Karpas-422 (cell line): Measurements from ENCODE around the gene RDH14. TPM values are rescaled to one million over a fixed set of nuclear protein-coding genes. Genes with fewer than 3 reads are reported as not detected.
A peak's percentile ranks its signal among the peaks of the same experiment; 100 is the strongest.

ENCODE experiments used
- DNase-seq: peaks from one replicate; pipeline ENCODE4 v3.0.0-alpha.2; 2015
- H2AFZ ChIP-seq: fragments of 200-600 bp; sonication (generic); 2 replicates; pipeline ENCODE4 v1.6.1; 2014; ENCODE audit warnings: antibody characterized with exemption, low read length, mixed read lengths
- H3K27ac ChIP-seq: fragments of 200-600 bp; sonication (generic); 2 replicates; pipeline ENCODE4 v1.5.1; 2014; ENCODE audit warnings: mild to moderate bottlenecking, low read length, moderate library complexity
- H3K27me3 ChIP-seq: fragments of 200-600 bp; sonication (generic); 2 replicates; pipeline ENCODE4 v1.6.1; 2014; ENCODE audit warnings: low read length, mixed read lengths
- H3K36me3 ChIP-seq: fragments of 200-600 bp; sonication (generic); 2 replicates; pipeline ENCODE4 v1.6.1; 2014; ENCODE audit warnings: low read length, mixed read lengths; ENCODE audit not compliant: insufficient read depth
- H3K4me1 ChIP-seq: fragments of 200-600 bp; sonication (generic); 2 replicates; pipeline ENCODE4 v1.6.1; 2014; ENCODE audit warnings: mild to moderate bottlenecking, low read length, mixed read lengths
- H3K4me2 ChIP-seq: fragments of 200-600 bp; sonication (generic); 2 replicates; pipeline ENCODE4 v1.6.1; 2014; ENCODE audit warnings: low read length, low read depth, mild to moderate bottlenecking; ENCODE audit not compliant: poor library complexity, severe bottlenecking
- H3K4me3 ChIP-seq: fragments of 200-600 bp; sonication (generic); 2 replicates; pipeline ENCODE4 v1.5.1; 2014; ENCODE audit warnings: mild to moderate bottlenecking, antibody characterized with exemption, low read length, mixed read lengths
- H3K79me2 ChIP-seq: fragments of 200-600 bp; sonication (generic); 2 replicates; pipeline ENCODE4 v1.6.1; 2014; ENCODE audit warnings: mild to moderate bottlenecking, low read length, mixed read lengths
- H3K9ac ChIP-seq: fragments of 200-600 bp; sonication (generic); 2 replicates; pipeline ENCODE4 v1.6.0; 2014; ENCODE audit warnings: low read length
- H3K9me2 ChIP-seq: fragments of 200-600 bp; sonication (generic), shearing (Covaris generic); replicated peaks from 2 replicates; pipeline ENCODE4 v1.6.0; 2014; ENCODE audit warnings: mild to moderate bottlenecking, low read length, moderate library complexity; ENCODE audit not compliant: insufficient read depth
- H3K9me3 ChIP-seq: fragments of 300-700, 200-600 bp; sonication (generic); 2 replicates; pipeline ENCODE4 v1.6.1; 2014; ENCODE audit warnings: low read length, mixed read lengths
- H4K20me1 ChIP-seq: fragments of 200-600 bp; sonication (generic); 2 replicates; pipeline ENCODE4 v1.6.1; 2014; ENCODE audit warnings: mild to moderate bottlenecking, antibody characterized with exemption, low read length, low read depth; ENCODE audit not compliant: insufficient read depth
- total RNA-seq: library from RNA; depleted of rRNA; stranded (reverse); fragments of >200 nt; shearing (Covaris generic); gene quantifications from 2 replicates; pipeline ENCODE4 v1.2.3, GENCODE V29; 2014; ENCODE audit warnings: low replicate concordance; rRNA removed

RDH14 gene
- 25.6 and 30.8 TPM in 2 replicates for total RNA-seq

DNA sequence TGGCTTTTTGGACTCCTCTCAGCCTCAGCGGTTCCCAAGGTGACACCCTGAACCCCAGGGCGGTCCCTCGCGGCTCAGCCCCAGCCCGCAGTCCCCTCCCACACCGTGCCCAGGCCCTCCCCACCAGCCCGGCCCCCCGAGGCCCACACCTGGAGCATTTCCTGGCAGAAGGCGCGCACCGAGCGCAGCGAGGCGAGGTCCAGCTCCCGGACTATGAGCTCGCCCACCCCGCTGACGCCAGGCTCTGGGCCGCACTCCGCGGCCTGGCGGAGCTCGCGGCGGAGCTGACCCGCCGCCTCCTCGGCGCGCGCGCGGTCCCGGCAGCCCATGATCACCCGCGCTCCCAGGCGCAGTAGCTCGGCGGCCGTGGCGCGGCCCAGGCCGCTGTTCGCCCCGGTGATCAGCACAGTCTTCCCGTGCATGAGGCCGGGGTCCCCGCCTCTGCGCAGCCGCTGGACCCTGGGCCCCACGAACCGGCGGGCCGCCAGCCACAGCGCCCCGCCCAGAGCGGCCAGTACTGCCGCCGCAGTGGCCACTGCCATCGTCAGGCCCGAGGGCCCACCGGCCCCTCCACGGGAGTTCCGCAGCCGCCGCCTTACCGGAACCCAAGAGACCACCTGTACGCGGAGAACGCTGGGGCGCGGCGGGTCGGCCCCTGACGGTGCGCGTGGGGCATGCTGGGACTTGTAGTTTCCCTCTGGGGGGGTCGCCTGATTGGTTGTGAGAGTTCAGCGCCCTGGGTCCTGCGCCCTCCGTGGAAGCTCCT, at the start of gene RDH14:
TSS of gene RDH14 (minus strand) at position 623 of the 766 bp plus-strand sequence. CDS start at position 542, 81 bp downstream.
- H2AFZ ChIP-seq: peak within 1 kb of the TSS; percentile 83
- peak within 1 kb of the TSS; percentile 76 for H3K4me3 ChIP-seq
- peak; percentile 96 for DNase-seq
- H3K9me2 ChIP-seq: no peaks in the 10 kb centered on the region
- peak within 1 kb of the TSS; percentile 88 for H3K9ac ChIP-seq
- H3K27me3 ChIP-seq: no peaks in the 10 kb centered on the region
- H4K20me1 ChIP-seq: no peaks in the 10 kb centered on the region
- H3K36me3 ChIP-seq: peaks cover 7% of the 10 kb centered on the region; the same call in 1 of the 2 replicates
- peaks cover 5% of the 10 kb centered on the region for H3K9me3 ChIP-seq
- peaks cover 19% of the 10 kb centered on the region for H3K4me1 ChIP-seq
- peaks cover 26% of the 10 kb centered on the region for H3K79me2 ChIP-seq
- peak within 1 kb of the TSS; percentile 66 for H3K27ac ChIP-seq
- peak within 1 kb of the TSS; percentile 83 for H3K4me2 ChIP-seq

DNA sequence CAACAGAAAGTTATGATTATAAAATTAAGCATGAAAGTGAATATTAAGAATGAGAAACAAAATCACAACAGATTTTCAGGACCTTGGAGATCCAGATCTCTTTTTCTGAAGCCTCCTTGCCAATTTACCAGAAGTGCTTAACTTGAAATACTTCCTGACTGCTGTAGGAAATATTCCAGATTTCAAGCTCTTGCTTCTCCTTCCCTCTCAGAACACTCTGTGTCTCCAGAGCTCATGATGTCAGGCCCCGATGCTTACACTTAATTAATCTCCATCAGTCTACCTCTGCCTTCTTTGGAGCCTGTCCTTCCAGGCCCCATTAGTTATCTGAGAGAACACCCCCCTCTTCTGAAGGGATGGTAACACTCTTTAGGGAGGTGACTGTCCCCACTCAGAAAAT, 49.6 kb upstream of the RDH14 start:
- Histone ChIP-seq H3K27ac (no peak overlapping the region), H3K9me2 (no peaks in the 10 kb centered on the region), H3K9ac (no peak overlapping the region), H3K9me3 (no peaks in the 10 kb centered on the region), H3K4me3 (no peak overlapping the region), H3K79me2 (no peaks in the 10 kb centered on the region), H2AFZ (no peak overlapping the region), H3K4me2 (no peak overlapping the region), H4K20me1 (no peaks in the 10 kb centered on the region), H3K4me1 (no peaks in the 10 kb centered on the region), H3K27me3 (no peaks in the 10 kb centered on the region), H3K36me3 (no peaks in the 10 kb centered on the region)
- DNase-seq: no peak

DNA sequence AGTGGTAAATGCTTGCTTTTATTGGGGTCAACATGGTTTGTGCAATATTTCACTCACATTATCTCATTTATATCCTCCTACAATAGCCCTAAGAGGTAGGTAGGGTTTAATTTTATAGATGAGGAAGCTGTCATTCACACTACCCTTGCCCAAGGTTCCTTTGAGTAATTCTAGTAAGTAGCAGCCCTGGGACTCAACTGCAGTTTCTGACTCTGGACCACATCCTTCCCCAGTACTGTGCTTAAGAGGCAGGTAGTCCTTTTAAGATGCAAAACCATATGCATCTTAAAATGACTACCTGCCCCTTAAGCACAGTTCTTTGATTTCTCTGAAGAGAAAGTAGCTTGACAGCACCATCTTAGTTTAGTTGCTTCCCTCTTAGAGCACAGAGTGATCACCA, 44.7 kb upstream of the RDH14 start:
- no peak overlapping the region for H3K4me3 ChIP-seq
- no peaks in the 10 kb centered on the region for H3K79me2 ChIP-seq
- H3K27me3 ChIP-seq: no peaks in the 10 kb centered on the region
- H3K27ac ChIP-seq: no peak overlapping the region
- H3K4me1 ChIP-seq: peaks cover 6% of the 10 kb centered on the region
- H3K9me3 ChIP-seq: no peaks in the 10 kb centered on the region
- no peak overlapping the region for H3K4me2 ChIP-seq
- no peak for DNase-seq
- H3K9me2 ChIP-seq: no peaks in the 10 kb centered on the region
- no peaks in the 10 kb centered on the region for H4K20me1 ChIP-seq
- H2AFZ ChIP-seq: no peak overlapping the region
- no peak overlapping the region for H3K9ac ChIP-seq
- H3K36me3 ChIP-seq: no peaks in the 10 kb centered on the region

- Histone ChIP-seq H3K9me2 (no peaks in the 10 kb centered on the region), H2AFZ (no peak overlapping the region), H3K4me1 (peaks cover 12% of the 10 kb centered on the region), H3K9me3 (no peaks in the 10 kb centered on the region), H3K27ac (no peak overlapping the region), H3K9ac (no peak overlapping the region), H4K20me1 (no peaks in the 10 kb centered on the region), H3K4me3 (no peak overlapping the region), H3K36me3 (no peaks in the 10 kb centered on the region), H3K79me2 (no peaks in the 10 kb centered on the region), H3K27me3 (no peaks in the 10 kb centered on the region), H3K4me2 (no peak overlapping the region)
- DNase-seq: no peak
These were observed 44.1 kb upstream of the RDH14 start for GRCh38 chr2:18604531-18604885.

- Histone ChIP-seq H3K9me2 (no peaks in the 10 kb centered on the region), H4K20me1 (no peaks in the 10 kb centered on the region), H3K9ac (no peak overlapping the region), H3K4me1 (peaks cover 15% of the 10 kb centered on the region), H3K4me3 (no peak overlapping the region), H2AFZ (no peak overlapping the region), H3K27ac (no peak overlapping the region), H3K27me3 (no peaks in the 10 kb centered on the region), H3K36me3 (no peaks in the 10 kb centered on the region), H3K4me2 (no peak overlapping the region), H3K9me3 (no peaks in the 10 kb centered on the region), H3K79me2 (no peaks in the 10 kb centered on the region)
- no peak for DNase-seq
These were observed 43.5 kb upstream of the RDH14 start for GRCh38 chr2:18603854-18604530.

DNA sequence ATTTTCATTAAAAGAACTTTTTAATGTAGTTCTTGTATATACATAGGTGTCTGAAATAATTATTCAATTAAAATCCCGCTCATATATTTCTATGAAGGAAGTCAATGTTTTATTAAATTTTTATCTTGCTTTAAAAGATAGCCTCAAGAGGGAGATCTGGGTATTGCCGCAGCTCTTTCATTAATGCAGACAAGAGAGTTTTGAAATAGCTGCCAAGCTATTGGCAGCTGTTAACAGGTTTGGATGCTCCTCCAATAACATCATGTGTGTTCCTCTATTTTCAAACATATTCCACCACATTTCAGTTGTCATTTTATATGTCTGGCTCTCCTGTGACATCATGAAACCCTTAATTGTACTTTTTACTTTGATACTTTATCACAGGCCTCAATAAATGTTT, 41.8 kb upstream of the RDH14 start:
- no peaks in the 10 kb centered on the region for H3K27me3 ChIP-seq
- H3K4me1 ChIP-seq: peaks cover 26% of the 10 kb centered on the region

GRCh38 chr2:18600255-18600613, 39.8 kb upstream of the RDH14 start:
- Histone ChIP-seq H2AFZ (no peak overlapping the region), H3K27ac (peak overlapping the region; percentile 59), H3K36me3 (no peaks in the 10 kb centered on the region), H3K4me2 (peak overlapping the region; percentile 2), H4K20me1 (no peaks in the 10 kb centered on the region), H3K9me3 (no peaks in the 10 kb centered on the region), H3K9ac (no peak overlapping the region), H3K4me3 (no peak overlapping the region), H3K4me1 (peaks cover 26% of the 10 kb centered on the region), H3K79me2 (no peaks in the 10 kb centered on the region), H3K27me3 (no peaks in the 10 kb centered on the region), H3K9me2 (no peaks in the 10 kb centered on the region)
- peak; percentile 56 for DNase-seq

More for the DNA sequence above, 41.8 kb upstream of the RDH14 start:
- Histone ChIP-seq H3K4me3 (no peak overlapping the region), H2AFZ (no peak overlapping the region), H3K4me2 (no peak overlapping the region), H3K36me3 (no peaks in the 10 kb centered on the region), H3K9me2 (no peaks in the 10 kb centered on the region), H3K27ac (no peak overlapping the region), H3K9me3 (no peaks in the 10 kb centered on the region), H3K79me2 (no peaks in the 10 kb centered on the region), H4K20me1 (no peaks in the 10 kb centered on the region), H3K9ac (no peak overlapping the region)
- no peak for DNase-seq

GRCh38 chr2:18599509-18600254, 39.2 kb upstream of the RDH14 start:
- no peak overlapping the region for H2AFZ ChIP-seq
- H4K20me1 ChIP-seq: no peaks in the 10 kb centered on the region
- peak overlapping the region; percentile 59 for H3K27ac ChIP-seq
- DNase-seq: no peak
- H3K79me2 ChIP-seq: no peaks in the 10 kb centered on the region
- no peaks in the 10 kb centered on the region for H3K36me3 ChIP-seq
- H3K9me2 ChIP-seq: no peaks in the 10 kb centered on the region
- peak overlapping the region; percentile 2 for H3K4me2 ChIP-seq
- H3K9ac ChIP-seq: no peak overlapping the region
- no peaks in the 10 kb centered on the region for H3K27me3 ChIP-seq
- H3K4me3 ChIP-seq: no peak overlapping the region
- H3K9me3 ChIP-seq: no peaks in the 10 kb centered on the region
- H3K4me1 ChIP-seq: peaks cover 26% of the 10 kb centered on the region
